Tibial nerve (tissue), 3 donors: Measurements from ENCODE around the gene RBM38.

Experiments used
- CTCF ChIP-seq, 5 experiments: fragments of 200-600 bp in 3 of 5; fragments of 450-650 bp in 2 of 5; sonication (generic) in 3 of 5; IDR thresholded peaks; one replicate each; pipeline ENCODE4 v1.5.1; 2016 to 2019; ENCODE audit warnings: antibody characterized with exemption in 5 of 5, mild to moderate bottlenecking in 3 of 5, moderate library complexity in 2 of 5
- POLR2A ChIP-seq, 2 donors: fragments of 450-650 bp; IDR thresholded peaks; one replicate each; pipeline ENCODE4 v1.6.1; 2017; ENCODE audit warnings: antibody characterized with exemption in 2 of 2, mild to moderate bottlenecking in 2 of 2, moderate library complexity in 2 of 2

- TF ChIP-seq POLR2A (IDR thresholded peaks at IDR 0.05) (no peak), CTCF (IDR thresholded peaks at IDR 0.05) (no peak)
Observed at GRCh38 chr20:57440678-57441509, 49.7 kb downstream of the RBM38 start.
